GM21367 (cell line): ENCODE results near the gene PLXNC1.

Experiments
- ATAC-seq: cut with Tn5 transposase; IDR thresholded peaks from one replicate; pipeline ENCODE4 v1.9.1; 2021; ENCODE audit not compliant: unreplicated experiment

The PLXNC1 gene

GRCh38 chr12:94178882-94179281 is 30.5 kb downstream of the PLXNC1 start:
- ATAC-seq: no peak

- no peak for ATAC-seq
Measured at GRCh38 chr12:94179723-94180122, 31.3 kb downstream of the PLXNC1 start.

DNA sequence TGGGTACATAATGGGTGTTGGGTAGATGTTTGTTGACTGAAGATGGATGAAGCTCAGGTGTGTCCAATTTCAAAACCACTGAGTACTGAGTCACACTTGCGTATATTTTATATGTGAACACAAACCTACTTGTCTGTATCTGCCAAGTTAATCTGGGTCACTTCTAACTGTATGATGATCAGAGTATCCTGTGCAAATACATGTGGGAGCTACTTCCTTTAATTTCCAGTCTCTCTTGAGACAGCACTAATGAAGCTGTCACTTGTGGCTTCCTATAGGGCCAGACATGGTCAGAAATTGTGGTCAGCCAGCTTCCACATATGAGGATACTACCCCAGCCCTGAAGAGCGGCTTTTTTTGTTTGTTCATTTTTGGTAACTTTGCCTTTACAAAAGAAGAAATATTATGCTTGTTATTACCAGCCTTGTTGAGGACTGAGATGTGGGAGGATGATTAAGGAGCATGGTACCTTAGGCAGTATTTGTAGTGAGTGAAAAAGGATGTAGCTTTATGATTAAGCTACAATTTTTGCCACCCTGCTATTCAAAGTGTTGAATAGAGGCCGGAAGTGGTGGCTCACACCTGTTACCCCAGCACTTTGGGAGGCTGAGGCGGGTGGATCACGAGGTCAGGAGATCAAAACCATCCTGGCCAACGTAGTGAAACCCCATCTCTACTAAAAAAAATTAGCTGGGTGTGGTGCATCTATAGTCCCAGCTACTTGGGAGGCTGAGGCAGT is 32.4 kb downstream of the PLXNC1 start:
- no peak for ATAC-seq

DNA sequence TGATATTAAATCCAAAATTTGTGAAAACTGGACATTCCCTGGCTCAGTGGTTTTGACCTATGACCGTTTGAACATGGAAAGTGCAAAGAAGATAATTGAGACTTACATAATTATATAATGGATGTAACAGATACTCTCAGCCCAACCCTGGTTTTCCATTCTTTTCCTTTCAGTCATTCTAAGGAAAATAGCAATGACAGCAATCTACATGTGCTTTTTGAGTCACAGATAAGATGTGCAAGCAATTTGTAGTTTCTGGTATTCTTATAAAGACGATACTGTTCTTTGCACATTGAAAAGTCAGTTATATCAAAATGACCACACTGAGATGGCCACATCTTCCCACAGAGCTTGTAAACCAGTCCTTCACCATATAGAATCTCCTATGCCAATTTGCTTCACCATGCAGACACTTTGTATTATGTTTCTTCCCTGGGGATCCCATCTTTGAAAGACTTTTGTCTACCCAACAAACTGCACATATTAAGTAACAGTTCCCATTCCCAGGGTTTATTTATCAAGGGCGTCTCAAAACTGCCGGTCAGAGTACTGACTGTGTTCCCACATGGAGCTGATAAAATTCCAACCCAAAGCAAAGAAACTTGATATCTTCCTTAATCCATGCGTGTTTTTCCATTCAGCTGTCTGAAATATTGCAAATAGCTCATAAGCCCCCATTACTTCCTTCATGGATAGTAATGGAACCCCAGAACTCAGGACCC is 34.8 kb downstream of the PLXNC1 start:
- no peak for ATAC-seq

DNA sequence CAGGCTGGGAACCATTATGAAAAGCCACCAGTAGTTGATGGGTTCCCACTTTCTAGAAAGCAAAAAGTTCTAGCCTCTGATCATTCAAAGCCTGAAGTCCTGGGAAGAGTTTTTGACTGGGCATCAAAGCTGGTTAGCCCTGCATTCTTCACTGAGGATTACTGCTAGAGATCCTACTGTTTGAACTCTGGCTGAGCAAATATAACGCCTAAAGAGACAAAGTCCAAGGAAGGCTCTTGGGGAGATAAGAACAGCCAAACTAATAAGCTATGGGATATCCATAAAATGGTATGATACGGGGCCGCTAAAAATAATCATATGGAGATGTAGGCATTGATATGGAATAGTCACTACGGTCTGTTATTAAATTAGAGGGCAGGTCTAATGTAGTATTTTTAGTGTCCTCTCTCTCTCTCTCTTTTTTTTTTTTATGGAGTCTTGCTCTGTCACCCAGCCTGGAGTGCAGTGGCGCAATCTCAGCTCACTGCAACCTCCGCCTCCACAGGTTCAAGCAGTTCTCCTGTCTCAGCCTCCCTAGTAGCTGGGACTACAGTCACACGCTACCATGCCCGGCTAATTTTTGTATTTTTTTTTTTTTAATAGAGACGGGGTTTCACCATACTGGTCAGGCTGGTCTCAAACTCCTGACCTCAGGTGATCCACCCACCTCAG is 35.5 kb downstream of the PLXNC1 start:
- no peak for ATAC-seq

- ATAC-seq: no peak
Measured at GRCh38 chr12:94184995-94185719, 36.8 kb downstream of the PLXNC1 start.

DNA sequence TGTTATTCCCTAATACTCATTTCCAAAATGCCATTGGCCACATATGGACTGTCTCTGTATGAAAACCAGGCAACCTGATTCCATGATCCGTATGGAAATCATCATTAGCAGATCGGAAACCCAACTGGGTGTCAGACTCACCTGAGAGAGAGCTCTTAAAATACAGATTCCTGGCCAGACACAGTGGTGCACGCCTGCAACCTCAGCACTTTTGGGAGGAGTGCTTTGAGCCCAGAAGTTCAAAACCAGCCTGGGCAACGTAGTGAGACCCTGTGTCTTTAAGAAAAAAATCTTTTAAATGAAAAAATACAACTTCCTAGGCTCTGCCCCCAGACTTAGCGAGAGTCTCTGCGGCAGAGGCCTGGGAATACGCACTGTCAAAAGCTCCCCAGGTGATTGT is 37.4 kb downstream of the PLXNC1 start:
- no peak for ATAC-seq

- no peak for ATAC-seq
Measured at GRCh38 chr12:94186278-94187241, 38.2 kb downstream of the PLXNC1 start.

DNA sequence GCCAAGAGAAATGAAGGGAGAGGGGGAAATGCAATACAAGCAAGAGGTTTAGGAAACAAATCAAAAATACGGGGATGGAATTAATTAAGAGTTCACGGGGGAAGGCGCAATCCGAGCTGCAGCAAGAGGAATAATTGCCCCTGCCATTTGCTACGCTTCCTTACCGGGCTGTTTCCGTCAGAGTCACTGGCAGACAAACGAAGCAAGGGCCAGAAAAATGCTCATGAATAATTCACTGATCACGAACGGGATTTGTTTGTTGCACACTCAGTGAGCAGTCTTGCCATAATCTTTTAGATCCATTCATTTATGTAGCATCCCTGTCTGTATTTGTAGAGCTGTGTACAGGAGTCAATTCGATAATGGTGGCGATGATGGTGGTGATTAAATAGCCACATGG is 39.0 kb downstream of the PLXNC1 start:
- ATAC-seq: no peak

DNA sequence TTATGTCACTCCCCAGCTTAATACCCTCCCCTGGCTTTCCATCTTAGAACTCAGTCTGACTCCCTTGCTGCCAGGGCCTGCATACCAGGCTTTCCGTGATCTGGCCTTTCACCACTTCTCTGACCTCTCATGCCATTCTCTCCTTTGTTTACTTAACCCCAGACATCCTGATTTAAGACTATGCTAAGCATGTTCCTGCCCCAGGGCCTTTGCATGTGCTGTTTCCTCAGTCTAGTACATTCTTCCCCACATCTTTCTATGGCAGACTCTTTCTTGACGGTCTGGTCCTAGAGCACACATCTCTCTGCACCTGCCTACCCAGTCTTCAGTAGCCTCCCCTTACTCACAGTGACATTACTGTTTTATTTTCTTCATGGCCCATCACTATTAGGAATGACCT is 42.2 kb downstream of the PLXNC1 start:
- no peak for ATAC-seq

- peak; percentile 71 for ATAC-seq
Measured at GRCh38 chr12:94191023-94191422, 42.6 kb downstream of the PLXNC1 start.

DNA sequence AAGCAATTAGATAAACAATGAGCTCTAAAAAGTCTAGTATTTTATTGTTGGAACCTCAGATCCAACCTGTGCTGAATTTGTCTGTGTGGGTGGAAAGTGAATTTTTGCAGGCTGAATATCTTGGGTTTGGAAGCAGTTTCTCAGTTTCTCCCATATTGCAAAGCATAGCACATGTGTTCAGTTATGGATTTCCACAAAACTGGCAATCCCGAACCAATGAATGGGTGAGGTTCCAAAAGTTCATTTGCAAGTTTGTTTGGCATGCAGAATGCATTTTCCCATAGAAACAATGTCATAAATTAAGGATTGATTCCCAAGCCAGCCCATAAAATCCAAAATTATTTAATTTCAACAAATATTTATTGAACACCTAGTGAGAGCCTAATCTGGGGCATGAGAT is 43.4 kb downstream of the PLXNC1 start:
- ATAC-seq: no peak

GRCh38 chr12:94192506-94192905 is 44.1 kb downstream of the PLXNC1 start:
- ATAC-seq: no peak

GRCh38 chr12:94193168-94193567 is 44.8 kb downstream of the PLXNC1 start:
- no peak for ATAC-seq

DNA sequence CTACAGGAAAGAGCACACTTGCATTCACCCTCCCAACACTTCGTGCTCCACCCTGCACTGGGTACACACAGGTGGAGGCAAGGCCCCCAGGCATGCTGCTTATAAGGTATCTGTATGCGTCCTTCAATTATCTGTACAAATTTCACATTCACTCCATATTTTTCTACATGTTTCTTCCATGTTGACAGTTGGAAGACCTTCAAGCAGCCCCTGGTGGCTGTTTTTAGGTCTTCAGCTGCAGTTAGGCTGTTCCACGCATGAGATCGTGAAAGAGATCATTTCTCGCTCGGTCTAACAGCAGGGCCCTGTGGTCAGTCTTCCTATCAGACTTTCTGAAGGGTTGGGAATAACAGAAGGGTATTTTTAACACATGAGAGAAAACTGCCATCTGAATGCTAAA is 47.1 kb downstream of the PLXNC1 start:
- no peak for ATAC-seq

DNA sequence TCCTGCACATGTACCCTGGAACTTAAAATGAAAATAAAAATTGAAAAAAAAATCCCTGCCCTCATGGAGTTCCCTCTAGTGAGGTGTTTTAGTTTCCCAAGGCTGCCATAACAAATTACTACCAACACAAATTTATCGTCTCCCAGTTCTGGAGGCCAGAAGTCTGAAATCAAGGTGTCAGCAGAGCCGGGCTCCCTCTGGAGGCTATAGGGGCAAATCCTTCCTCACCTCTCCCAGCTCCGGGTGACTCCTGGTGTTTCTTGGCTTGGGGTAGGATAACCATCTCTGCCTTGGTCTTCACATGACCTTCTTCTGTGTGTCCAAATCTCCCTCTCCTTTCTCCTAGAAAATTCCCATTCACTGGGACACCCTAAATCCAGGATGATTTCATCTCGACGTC is 50.1 kb downstream of the PLXNC1 start:
- ATAC-seq: no peak

DNA sequence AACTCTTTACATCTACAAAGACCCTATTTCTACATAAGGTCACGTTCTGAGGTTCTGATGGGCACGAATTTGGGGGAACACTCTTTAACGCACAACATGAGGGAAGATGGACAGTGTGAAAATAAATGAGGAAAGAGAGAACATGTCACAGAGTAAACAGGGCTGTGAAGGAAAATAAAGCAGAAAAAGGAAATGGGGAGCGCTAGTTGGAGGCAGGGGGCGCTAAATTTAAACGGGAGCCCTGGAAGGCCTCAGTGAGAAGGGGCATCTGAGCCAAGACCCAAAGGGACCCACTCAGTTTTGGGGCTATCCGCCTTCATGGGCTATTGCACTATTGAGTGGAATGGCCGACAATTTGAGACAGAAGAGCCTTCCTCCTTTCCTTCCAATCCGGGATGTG is 50.5 kb downstream of the PLXNC1 start:
- no peak for ATAC-seq

- no peak for ATAC-seq
Measured at GRCh38 chr12:94200069-94200468, 51.7 kb downstream of the PLXNC1 start.

- no peak for ATAC-seq
Measured at GRCh38 chr12:94200695-94201094, 52.3 kb downstream of the PLXNC1 start.
